Chondrocyte (in vitro differentiated cells): ENCODE results near the gene SNRPA1. TPM values are rescaled to one million over a fixed set of nuclear protein-coding genes. Genes with fewer than 3 reads are reported as not detected.

Source experiments
- DNase-seq: peaks from one replicate; pipeline ENCODE4 v3.0.0; 2021; ENCODE audit warnings: mixed read lengths, low spot score
- H3K27ac Mint-ChIP-seq: one replicate; pipeline ENCODE4 v1.8.0; 2021; ENCODE audit warnings: mild to moderate bottlenecking, moderate library complexity, mixed read lengths; ENCODE audit not compliant: unreplicated experiment
- H3K27me3 Mint-ChIP-seq: 2 replicates; pipeline ENCODE4 v1.8.0; 2021; ENCODE audit warnings: low read depth, mixed read lengths
- H3K36me3 Mint-ChIP-seq: 2 replicates; pipeline ENCODE4 v1.8.0; 2021; ENCODE audit warnings: low read depth, mixed read lengths
- H3K4me1 Mint-ChIP-seq: 2 replicates; pipeline ENCODE4 v1.8.0; 2021; ENCODE audit warnings: low read depth, mild to moderate bottlenecking, mixed read lengths
- H3K4me3 Mint-ChIP-seq: one replicate; pipeline ENCODE4 v1.8.0; 2021; ENCODE audit warnings: mild to moderate bottlenecking, moderate library complexity, mixed read lengths; ENCODE audit not compliant: unreplicated experiment
- H3K9me3 Mint-ChIP-seq: 2 replicates; pipeline ENCODE4 v1.8.0; 2021; ENCODE audit warnings: low read depth, mixed read lengths
- total RNA-seq: library from RNA; stranded (reverse); gene quantifications from 3 replicates; pipeline ENCODE4 v1.2.1, GENCODE V29; 2021
- TF ChIP-seq, protein P1 (sequence below): fragments of 200-600 bp; sonication (generic); IDR thresholded peaks from 2 replicates; pipeline ENCODE4 v1.5.0; 2021; ENCODE audit warnings: antibody characterized with exemption, mild to moderate bottlenecking, moderate library complexity

Gene SNRPA1
- total RNA-seq, 1 donor from 2014 or later, result 35.7 TPM

DNA sequence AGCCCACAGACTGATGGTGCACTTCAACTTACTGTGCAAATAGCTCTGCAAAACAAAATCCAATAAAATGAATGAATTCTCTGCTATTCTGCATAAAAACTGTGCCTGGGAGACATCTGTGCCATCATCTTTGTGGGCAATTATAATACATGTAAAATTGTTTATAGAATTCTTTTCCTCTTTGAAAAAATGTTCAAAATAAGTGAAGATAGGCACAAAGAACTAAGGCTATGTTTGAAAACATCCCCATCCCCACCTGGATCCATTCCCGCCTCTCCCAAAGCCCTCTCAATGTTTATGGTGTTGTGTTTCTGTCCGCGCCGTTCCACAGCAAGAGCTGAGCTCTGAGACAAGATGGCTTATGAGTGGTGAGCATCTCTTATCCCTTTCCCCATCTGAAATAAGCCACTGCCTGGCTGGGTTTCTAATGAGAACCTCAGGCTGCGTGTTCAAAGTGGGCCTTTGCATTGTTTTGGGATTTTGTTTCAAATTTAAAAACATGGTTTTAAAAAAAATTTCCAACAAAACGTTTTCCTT, 22.4 kb upstream of the SNRPA1 start:
- Mint-ChIP-seq H3K9me3 (no peaks in the 10 kb centered on the region), H3K27me3 (peaks cover 31% of the 10 kb centered on the region)

DNA sequence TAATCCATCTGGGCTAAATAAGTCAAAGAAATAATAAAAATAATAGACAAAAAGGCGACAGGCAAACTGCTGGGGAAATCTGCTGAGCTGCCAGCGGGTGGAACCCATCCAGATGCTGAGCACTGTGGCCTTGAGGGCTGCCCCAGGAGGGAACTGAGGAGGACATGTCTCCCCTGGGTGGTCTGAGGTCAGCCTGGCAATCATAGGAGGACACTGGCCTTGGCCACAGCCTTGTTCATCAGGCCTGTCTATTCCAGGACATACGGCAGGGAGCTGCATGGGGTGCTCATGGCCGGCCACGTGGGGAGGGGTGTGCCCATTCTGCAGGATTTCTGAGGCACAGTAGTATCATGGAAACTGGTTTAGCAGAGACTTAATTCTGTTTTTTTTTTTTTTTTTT, 21.5 kb upstream of the SNRPA1 start:
- Mint-ChIP-seq H3K9me3 (no peaks in the 10 kb centered on the region), H3K36me3 (no peaks in the 10 kb centered on the region), H3K4me1 (no peaks in the 10 kb centered on the region), H3K27me3 (peaks cover 25% of the 10 kb centered on the region), H3K27ac (no peak overlapping the region), H3K4me3 (no peak overlapping the region)
- no peak for DNase-seq
- TF ChIP-seq, protein P1, sequence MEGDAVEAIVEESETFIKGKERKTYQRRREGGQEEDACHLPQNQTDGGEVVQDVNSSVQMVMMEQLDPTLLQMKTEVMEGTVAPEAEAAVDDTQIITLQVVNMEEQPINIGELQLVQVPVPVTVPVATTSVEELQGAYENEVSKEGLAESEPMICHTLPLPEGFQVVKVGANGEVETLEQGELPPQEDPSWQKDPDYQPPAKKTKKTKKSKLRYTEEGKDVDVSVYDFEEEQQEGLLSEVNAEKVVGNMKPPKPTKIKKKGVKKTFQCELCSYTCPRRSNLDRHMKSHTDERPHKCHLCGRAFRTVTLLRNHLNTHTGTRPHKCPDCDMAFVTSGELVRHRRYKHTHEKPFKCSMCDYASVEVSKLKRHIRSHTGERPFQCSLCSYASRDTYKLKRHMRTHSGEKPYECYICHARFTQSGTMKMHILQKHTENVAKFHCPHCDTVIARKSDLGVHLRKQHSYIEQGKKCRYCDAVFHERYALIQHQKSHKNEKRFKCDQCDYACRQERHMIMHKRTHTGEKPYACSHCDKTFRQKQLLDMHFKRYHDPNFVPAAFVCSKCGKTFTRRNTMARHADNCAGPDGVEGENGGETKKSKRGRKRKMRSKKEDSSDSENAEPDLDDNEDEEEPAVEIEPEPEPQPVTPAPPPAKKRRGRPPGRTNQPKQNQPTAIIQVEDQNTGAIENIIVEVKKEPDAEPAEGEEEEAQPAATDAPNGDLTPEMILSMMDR, result no peak

More for the DNA sequence above, 22.4 kb upstream of the SNRPA1 start:
- Mint-ChIP-seq H3K36me3 (no peaks in the 10 kb centered on the region), H3K4me1 (no peaks in the 10 kb centered on the region), H3K27ac (no peak overlapping the region), H3K4me3 (no peak overlapping the region)
- DNase-seq, result no peak
- TF ChIP-seq, protein P1, result no peak

DNA sequence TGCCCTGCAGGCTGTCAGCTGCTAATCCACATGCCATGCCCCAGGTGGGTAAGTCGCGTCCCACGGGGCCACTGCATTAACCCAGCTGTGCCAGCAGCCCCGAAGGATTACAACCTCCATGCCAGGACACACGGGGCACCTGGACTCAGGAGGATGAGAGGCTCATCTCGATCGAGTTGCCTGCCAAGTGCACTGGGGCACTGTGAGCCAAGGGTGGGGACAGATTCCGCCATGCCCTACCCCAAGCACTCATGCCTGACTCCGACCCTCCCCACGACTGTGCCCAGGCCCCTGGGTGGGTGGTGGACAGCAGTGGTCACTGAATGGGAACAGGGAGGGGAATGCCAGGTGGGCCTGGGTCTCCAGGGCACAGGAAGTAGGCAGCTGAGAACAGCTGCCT, 20.7 kb upstream of the SNRPA1 start:
- DNase-seq, result no peak
- H3K4me1 Mint-ChIP-seq, result no peaks in the 10 kb centered on the region
- H3K36me3 Mint-ChIP-seq, result no peaks in the 10 kb centered on the region
- H3K27me3 Mint-ChIP-seq, result peaks cover 19% of the 10 kb centered on the region
- H3K9me3 Mint-ChIP-seq, result no peaks in the 10 kb centered on the region
- TF ChIP-seq, protein P1, result no peak
- no peak overlapping the region for H3K4me3 Mint-ChIP-seq
- no peak overlapping the region for H3K27ac Mint-ChIP-seq

DNA sequence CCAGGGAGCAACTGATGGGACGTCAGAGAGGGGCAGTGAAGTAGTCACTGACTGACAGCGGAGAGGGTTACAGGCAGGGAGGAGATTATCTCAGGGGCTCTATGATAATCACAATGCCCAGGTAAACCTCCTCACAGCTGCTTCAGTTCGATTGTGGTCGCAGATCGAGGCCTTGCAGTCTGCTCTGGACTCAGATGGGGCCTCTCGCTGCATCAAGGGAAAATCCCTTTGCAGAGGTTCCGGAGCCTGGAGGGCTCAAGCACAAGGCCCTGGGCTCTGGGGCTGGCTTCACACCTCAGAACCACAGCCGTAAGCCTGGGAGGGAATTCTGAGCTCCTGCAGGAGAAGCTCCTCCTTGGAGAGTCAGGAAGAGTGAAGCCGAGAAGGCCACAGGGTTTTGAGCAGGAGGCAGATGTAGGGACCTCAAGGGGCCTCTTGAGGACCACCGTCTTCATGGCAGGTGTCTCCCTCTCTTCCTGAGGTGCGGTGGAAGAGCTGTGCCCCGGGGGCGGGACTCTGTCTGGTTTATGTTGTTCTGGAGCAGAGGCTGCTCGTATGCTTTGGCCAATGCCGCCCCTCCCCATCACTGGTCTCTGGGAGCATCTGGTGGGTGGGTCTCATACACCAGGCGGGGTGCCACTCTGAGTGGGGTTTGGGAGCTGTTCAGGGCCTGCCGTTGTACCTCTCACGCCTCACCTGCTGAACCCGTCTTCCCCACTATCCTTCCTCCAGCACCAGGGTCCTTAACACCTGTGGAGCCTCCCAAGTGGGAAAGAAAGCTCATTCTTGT, 19.5 kb upstream of the SNRPA1 start:
- H3K27ac Mint-ChIP-seq, result no peak overlapping the region
- peak; percentile 46 for DNase-seq
- TF ChIP-seq, protein P1, result no peak
- no peak overlapping the region for H3K4me3 Mint-ChIP-seq
- H3K9me3 Mint-ChIP-seq, result no peaks in the 10 kb centered on the region
- H3K36me3 Mint-ChIP-seq, result no peaks in the 10 kb centered on the region
- H3K4me1 Mint-ChIP-seq, result no peaks in the 10 kb centered on the region
- H3K27me3 Mint-ChIP-seq, result peaks cover 11% of the 10 kb centered on the region

DNA sequence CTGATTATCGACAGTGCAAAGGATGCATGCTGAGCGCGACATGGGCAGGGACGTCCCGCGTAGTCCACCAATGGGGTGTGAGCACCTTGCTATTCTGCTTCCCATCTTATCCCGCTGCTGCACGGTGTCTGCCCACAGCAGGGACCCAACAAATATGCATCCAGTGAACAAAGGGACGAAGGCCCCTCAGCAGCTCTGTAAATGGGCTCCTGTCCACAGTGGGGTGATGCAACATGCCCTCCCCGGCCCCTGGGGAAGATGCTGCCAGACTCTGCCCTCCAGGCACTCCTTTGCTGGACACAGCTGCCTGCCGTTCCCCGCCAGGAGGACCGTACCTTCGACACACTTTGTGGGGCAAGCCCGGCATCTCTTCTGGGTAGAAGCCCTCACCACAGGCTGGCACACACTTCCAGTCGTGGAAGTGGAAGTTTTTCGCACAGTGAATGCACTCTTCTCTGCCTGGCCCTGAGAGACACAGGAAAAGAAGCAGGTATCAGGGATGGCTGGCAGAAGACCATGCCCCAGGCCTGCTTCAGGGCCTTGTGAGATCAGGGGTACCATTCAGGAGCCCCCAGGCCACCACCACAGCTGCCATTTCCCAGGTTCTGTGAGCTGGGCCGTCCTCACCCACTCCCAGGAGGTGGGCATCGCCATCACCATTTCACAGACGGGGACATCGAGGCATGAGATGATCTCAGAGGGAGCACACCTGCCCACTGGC, 18.2 kb upstream of the SNRPA1 start:
- no peak overlapping the region for H3K27ac Mint-ChIP-seq

More for the DNA sequence above, 18.2 kb upstream of the SNRPA1 start:
- Mint-ChIP-seq H3K27me3 (peaks cover 6% of the 10 kb centered on the region), H3K36me3 (no peaks in the 10 kb centered on the region), H3K9me3 (no peaks in the 10 kb centered on the region), H3K4me3 (no peak overlapping the region), H3K4me1 (no peaks in the 10 kb centered on the region)
- TF ChIP-seq, protein P1, result no peak
- DNase-seq, result peak; percentile 87
